PC-3 (cell line): ENCODE results near the gene UROD. TPM values are rescaled to one million over a fixed set of nuclear protein-coding genes. Genes with fewer than 3 reads are reported as not detected.

Experiments used
- ATAC-seq: fragments of 200-7000 bp; cut with Tn5 transposase; 2 replicates; pipeline ENCODE4 v1.9.1; 2020; ENCODE audit warnings: mild to moderate bottlenecking, moderate library complexity
- BruUV-seq: library from RNA; stranded (reverse); fragments of 400-500 nt; replicated peaks from 2 replicates; lab custom pipeline; 2021; lab: Mats Ljungman, UMichigan
- CTCF ChIA-PET: fragments of 300-600 bp; sonication (Branson Sonifier 250); formaldehyde crosslinking; loops from one replicate; lab custom pipeline; 2022; ENCODE audit warnings: antibody characterized with exemption; lab: Charles Lee
- POLR2A ChIA-PET: fragments of 300-600 bp; sonication (Branson Sonifier 250); formaldehyde crosslinking; loops from one replicate; lab custom pipeline; 2022; ENCODE audit warnings: antibody characterized with exemption; ENCODE audit not compliant: unreplicated experiment; lab: Charles Lee
- DNase-seq: peaks from one replicate; pipeline ENCODE4 v3.0.0-alpha.2; 2015
- H2AFZ ChIP-seq: fragments of 300-600 bp; sonication (generic); 2 replicates; pipeline ENCODE4 v1.6.0; 2016; ENCODE audit warnings: antibody characterized with exemption, low read length
- H3F3A ChIP-seq: fragments of 300-600 bp; sonication (generic); one replicate; pipeline ENCODE4 v1.6.0; 2017; ENCODE audit warnings: antibody characterized with exemption, low read length, control low read depth, mild to moderate bottlenecking; ENCODE audit not compliant: unreplicated experiment
- H3K27ac ChIP-seq: fragments of 300-600 bp; sonication (generic); 2 replicates; pipeline ENCODE4 v1.5.1; 2016; ENCODE audit warnings: mild to moderate bottlenecking, low read length
- H3K27me3 ChIP-seq: fragments of 300-600 bp; sonication (generic); 2 replicates; pipeline ENCODE4 v1.6.1; 2016; ENCODE audit warnings: low read length, mixed read lengths
- H3K36me3 ChIP-seq: fragments of 300-600 bp; sonication (generic); 2 replicates; pipeline ENCODE4 v1.6.1; 2016; ENCODE audit warnings: low read depth, mixed run types, low read length, mixed read lengths
- H3K4me1 ChIP-seq: fragments of 300-600 bp; sonication (generic); 2 replicates; pipeline ENCODE4 v1.5.1; 2016; ENCODE audit warnings: low read length; ENCODE audit not compliant: insufficient read depth
- H3K4me2 ChIP-seq: fragments of 300-600 bp; sonication (generic); 2 replicates; pipeline ENCODE4 v1.6.0; 2016; ENCODE audit warnings: low read length
- H3K4me3 ChIP-seq: fragments of 300-600 bp; sonication (generic); 2 replicates; pipeline ENCODE4 v1.5.1; 2016; ENCODE audit warnings: mild to moderate bottlenecking, low read length, mixed read lengths
- H3K79me2 ChIP-seq: fragments of 300-600 bp; sonication (generic); 2 replicates; pipeline ENCODE4 v1.6.1; 2017; ENCODE audit warnings: low read length, mixed read lengths
- H3K9ac ChIP-seq: fragments of 300-600 bp; sonication (generic); 2 replicates; pipeline ENCODE4 v1.6.0; 2016; ENCODE audit warnings: mild to moderate bottlenecking, low read length
- H3K9me2 ChIP-seq: fragments of 300-600 bp; sonication (generic); replicated peaks from 2 replicates; pipeline ENCODE4 v1.6.1; 2016; ENCODE audit warnings: mixed run types, low read length, mixed read lengths
- H3K9me3 ChIP-seq: fragments of 300-600 bp; sonication (generic); 2 replicates; pipeline ENCODE4 v1.6.1; 2016; ENCODE audit warnings: low read length, mixed read lengths
- H4K20me1 ChIP-seq: fragments of 300-600 bp; sonication (generic); 2 replicates; pipeline ENCODE4 v1.6.1; 2016; ENCODE audit warnings: low read length, mixed read lengths
- CTCF ChIP-seq: fragments of 300-600 bp; sonication (generic); conservative IDR thresholded peaks from 2 replicates; pipeline ENCODE4 v1.5.1; 2017; ENCODE audit warnings: antibody characterized with exemption, low read depth, mild to moderate bottlenecking, low read length
- EZH2 ChIP-seq: fragments of 300-600 bp; sonication (generic); IDR thresholded peaks from one replicate; pipeline ENCODE4 v1.6.1; 2017; ENCODE audit warnings: antibody characterized with exemption, mild to moderate bottlenecking, low read length; ENCODE audit not compliant: unreplicated experiment
- EZH2phosphoT487 ChIP-seq: fragments of 300-600 bp; sonication (generic); IDR thresholded peaks from 2 replicates; pipeline ENCODE4 v1.6.1; 2018; ENCODE audit warnings: mild to moderate bottlenecking, antibody characterized with exemption, low read length, borderline replicate concordance
- intact Hi-C: fragments of 100-400 bp; cut with micrococcal nuclease; formaldehyde crosslinking; loops from 2 replicates; pipeline ENCODE4 v1.9.0; 2023
- total RNA-seq: library from RNA; depleted of rRNA; stranded (reverse); fragments of >200 nt; gene quantifications from 2 replicates; pipeline ENCODE4 v1.2.3, GENCODE V29; 2014; rRNA removed

UROD gene
- total RNA-seq, 1 experiment from 2014 or later, result 168 TPM

DNA sequence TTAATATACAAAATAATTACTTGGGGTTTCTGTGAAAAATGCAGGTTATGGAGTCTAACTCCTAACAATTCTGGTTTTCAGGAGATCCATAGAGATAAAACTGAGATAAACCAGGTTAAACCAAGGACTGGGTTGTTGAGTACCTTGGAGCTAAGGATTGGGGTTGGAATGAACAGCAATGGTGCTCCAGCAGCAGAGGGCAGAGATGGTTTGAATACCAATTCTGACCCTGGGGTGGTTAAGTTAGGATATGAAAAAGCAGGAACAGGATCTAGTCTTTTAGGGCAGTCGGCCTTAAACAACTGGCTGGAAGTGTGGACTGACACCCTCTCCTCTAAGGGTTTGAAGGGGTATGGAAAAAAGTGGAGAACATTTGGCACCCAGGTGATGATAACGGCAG lies 53.0 kb downstream of the UROD start:
- no peaks in the 10 kb centered on the region for H3K36me3 ChIP-seq
- no peak overlapping the region for H3K27ac ChIP-seq
- no peaks in the 10 kb centered on the region for H3K9me2 ChIP-seq
- no peaks in the 10 kb centered on the region for H3F3A ChIP-seq
- no peaks in the 10 kb centered on the region for H4K20me1 ChIP-seq
- H3K9me3 ChIP-seq, result no peaks in the 10 kb centered on the region
- no peaks in the 10 kb centered on the region for H3K27me3 ChIP-seq
- no peaks in the 10 kb centered on the region for H3K79me2 ChIP-seq
- POLR2A ChIA-PET, result no interaction called here
- CTCF ChIA-PET, result interaction anchor here (0.5 kb wide), 1 partner anchor 238 kb away, joined by 13 read pairs; no protein-coding TSS in a partner anchor
- no peak for DNase-seq
- H3K9ac ChIP-seq, result no peak overlapping the region
- ATAC-seq, result no peak
- TF ChIP-seq EZH2, result no peak
- TF ChIP-seq CTCF, result no peak
- TF ChIP-seq EZH2phosphoT487, result no peak
- no peak overlapping the region for H2AFZ ChIP-seq
- no peaks in the 10 kb centered on the region for H3K4me1 ChIP-seq
- no peak overlapping the region for H3K4me3 ChIP-seq
- intact Hi-C loops, result no loop called here
- BruUV-seq, result no TSS peak
- no peak overlapping the region for H3K4me2 ChIP-seq

Other genes with a start within 250 kb of the UROD start
- gene RPS8, start 236.7 kb upstream of the UROD start, total RNA-seq, result 1,533 and 1,663 TPM in 2 replicates
- not detected in 2 replicates for gene BEST4, start 224.1 kb upstream of the UROD start, total RNA-seq
- 38.9 and 44.0 TPM in 2 replicates for gene PLK3, start 211.9 kb upstream of the UROD start, total RNA-seq
- gene DYNLT4, start 204.9 kb upstream of the UROD start, total RNA-seq, result 2.0 and 3.4 TPM in 2 replicates
- 0.58 and 4.3 TPM in 2 replicates for gene BTBD19, start 203.7 kb upstream of the UROD start, total RNA-seq
- gene PTCH2, start 169.0 kb upstream of the UROD start, total RNA-seq, result 0.12 TPM in 1 of 2 replicates, not detected in the other
- gene EIF2B3, start 25.7 kb upstream of the UROD start, total RNA-seq, result 37.1 and 38.9 TPM in 2 replicates
- 25.3 and 32.8 TPM in 2 replicates for gene HECTD3, start 930 bp upstream of the UROD start, total RNA-seq
- 1.4 and 1.6 TPM in 2 replicates for gene ZSWIM5, start 194.4 kb downstream of the UROD start, total RNA-seq